H1 (cell line): ENCODE data around the gene HMCES. TPM values are rescaled to one million over a fixed set of nuclear protein-coding genes. Genes with fewer than 3 reads are reported as not detected.

Source experiments
- CTCF ChIA-PET: fragments of 300-600 bp; sonication (Branson Sonifier 250); formaldehyde crosslinking; loops from one replicate; lab custom pipeline; 2021; ENCODE audit not compliant: partially characterized antibody; lab: Charles Lee
- POLR2A ChIA-PET: fragments of 300-600 bp; sonication (Branson Sonifier 250); formaldehyde crosslinking; loops from one replicate; lab custom pipeline; 2021; ENCODE audit warnings: inconsistent platforms; ENCODE audit not compliant: partially characterized antibody; lab: Charles Lee
- DNase-seq, 2 experiments: peaks; one replicate each; pipeline versions ENCODE4 v3.0.0 to v3.0.0-alpha.2; 2010 to 2022; ENCODE audit warnings: low spot score in 2 of 2, low read depth in 1 of 2, mixed read lengths in 1 of 2
- FAIRE-seq: peaks from 2 replicates; lab custom pipeline; 2011; peaks lifted over from hg19 to GRCh38; lab: Jason Lieb, UNC
- H2AFZ ChIP-seq: 2 replicates; pipeline ENCODE4 v1.8.1; 2012; ENCODE audit warnings: low read length, inconsistent platforms
- H2AK5ac ChIP-seq: 2 replicates; pipeline ENCODE4 v1.6.1; 2013; ENCODE audit warnings: low read depth, low read length
- H2BK120ac ChIP-seq: replicated peaks from 2 replicates; pipeline ENCODE3; 2013; ENCODE audit warnings: low read depth, low read length, inconsistent platforms
- H2BK12ac ChIP-seq: 2 replicates; pipeline ENCODE4 v1.6.1; 2013; ENCODE audit warnings: low read depth, low read length
- H2BK15ac ChIP-seq: 2 replicates; pipeline ENCODE4 v1.6.1; 2013; ENCODE audit warnings: low read length
- H2BK20ac ChIP-seq: 2 replicates; pipeline ENCODE4 v1.6.1; 2013; ENCODE audit warnings: low read length
- H2BK5ac ChIP-seq: 2 replicates; pipeline ENCODE4 v1.6.1; 2013; ENCODE audit warnings: low read depth, low read length
- H3K14ac ChIP-seq: 2 replicates; pipeline ENCODE4 v1.6.1; 2013; ENCODE audit warnings: inconsistent platforms; ENCODE audit not compliant: insufficient read length
- H3K18ac ChIP-seq: 2 replicates; pipeline ENCODE4 v1.6.1; 2013; ENCODE audit warnings: low read length; ENCODE audit errors: extremely low read depth
- H3K23ac ChIP-seq: 2 replicates; pipeline ENCODE4 v1.6.1; 2013; ENCODE audit warnings: inconsistent platforms; ENCODE audit not compliant: insufficient read length
- H3K23me2 ChIP-seq: 2 replicates; pipeline ENCODE4 v1.6.1; 2013; ENCODE audit warnings: low read depth, low read length
- H3K27ac ChIP-seq: 2 replicates; pipeline ENCODE4 v1.6.1; 2011; ENCODE audit warnings: low read depth, low read length, inconsistent platforms
- H3K27me3 ChIP-seq, 4 experiments: replicated peaks in 1 of 4; 1 replicate in 1 of 4; 2 replicates in 3 of 4; pipeline versions ENCODE4 v1.6.1 to v1.8.1; 2011 to 2013; ENCODE audit warnings: low read length in 3 of 4, mild to moderate bottlenecking in 3 of 4, inconsistent platforms in 2 of 4, mixed read lengths in 2 of 4, moderate library complexity in 1 of 4; ENCODE audit not compliant: control insufficient read depth in 3 of 4, insufficient read depth in 3 of 4; ENCODE audit errors: extremely low read depth in 1 of 4
- H3K36me3 ChIP-seq, 4 experiments: 2 replicates each; pipeline versions ENCODE4 v1.6.1 to v1.8.1; 2011 to 2013; ENCODE audit warnings: mild to moderate bottlenecking in 4 of 4, low read length in 3 of 4, moderate library complexity in 2 of 4, control low read depth in 1 of 4, inconsistent platforms in 1 of 4; ENCODE audit not compliant: insufficient read depth in 4 of 4, control insufficient read depth in 2 of 4
- H3K4ac ChIP-seq: replicated peaks from 2 replicates; pipeline ENCODE3; 2013; ENCODE audit warnings: low read length, low read depth, mixed read lengths, inconsistent platforms; ENCODE audit not compliant: insufficient read length
- H3K4me1 ChIP-seq, 4 experiments: replicated peaks in 1 of 4; 1 replicate in 1 of 4; 2 replicates in 3 of 4; pipeline versions ENCODE4 v1.6.1 to v1.8.1; 2011 to 2013; ENCODE audit warnings: low read length in 3 of 4, inconsistent platforms in 2 of 4, mixed read lengths in 1 of 4; ENCODE audit not compliant: insufficient read depth in 4 of 4, control insufficient read depth in 3 of 4
- H3K4me2 ChIP-seq, 2 experiments: 2 replicates each; pipeline versions ENCODE4 v1.6.1 to v1.8.1; 2011 to 2013; ENCODE audit warnings: low read depth in 2 of 2, low read length in 2 of 2, control low read depth in 1 of 2, inconsistent platforms in 1 of 2, mild to moderate bottlenecking in 1 of 2; ENCODE audit not compliant: insufficient read depth in 1 of 2
- H3K4me3 ChIP-seq, 4 experiments: fragments of 200-600, 300-600 bp in 1 of 4; sonication (generic), shearing (Covaris generic), sonication (Bioruptor Twin) in 1 of 4; 2 replicates each; pipeline versions ENCODE4 v1.5.1 to v1.8.1; 2011 to 2016; ENCODE audit warnings: low read length in 4 of 4, low read depth in 3 of 4, control low read depth in 2 of 4, inconsistent platforms in 2 of 4, mild to moderate bottlenecking in 2 of 4, mixed read lengths in 1 of 4, moderate library complexity in 1 of 4; ENCODE audit not compliant: insufficient read depth in 2 of 4; ENCODE audit errors: extremely low read depth in 1 of 4
- H3K56ac ChIP-seq: replicated peaks from 2 replicates; pipeline ENCODE3; 2013; ENCODE audit warnings: low read depth, mild to moderate bottlenecking, mixed read lengths, low read length, inconsistent platforms; ENCODE audit not compliant: insufficient read length
- H3K79me1 ChIP-seq: 2 replicates; pipeline ENCODE4 v1.6.1; 2013; ENCODE audit warnings: low read depth, low read length, control low read depth
- H3K79me2 ChIP-seq, 2 experiments: 2 replicates each; pipeline versions ENCODE4 v1.6.1 to v1.8.1; 2012 to 2013; ENCODE audit warnings: low read length in 2 of 2, mild to moderate bottlenecking in 2 of 2, inconsistent platforms in 1 of 2; ENCODE audit not compliant: insufficient read depth in 2 of 2, control insufficient read depth in 1 of 2
- H3K9ac ChIP-seq, 4 experiments: replicated peaks in 1 of 4; 1 replicate in 1 of 4; 2 replicates in 3 of 4; pipeline versions ENCODE4 v1.6.1 to v1.8.1; 2011 to 2013; ENCODE audit warnings: low read depth in 3 of 4, low read length in 3 of 4, control low read depth in 2 of 4, mild to moderate bottlenecking in 2 of 4, moderate library complexity in 2 of 4, inconsistent platforms in 1 of 4; ENCODE audit errors: extremely low read depth in 1 of 4
- H3K9me3 ChIP-seq, 2 experiments: 2 replicates each; pipeline versions ENCODE4 v1.6.1 to v1.8.1; 2012 to 2013; ENCODE audit warnings: mild to moderate bottlenecking in 2 of 2, moderate library complexity in 2 of 2, control low read depth in 1 of 2, inconsistent platforms in 1 of 2, low read depth in 1 of 2, low read length in 1 of 2, mixed read lengths in 1 of 2; ENCODE audit not compliant: insufficient read depth in 2 of 2
- H4K20me1 ChIP-seq, 2 experiments: replicated peaks in 1 of 2; 2 replicates each; pipeline versions ENCODE3 to v1.8.1; 2011 to 2013; ENCODE audit warnings: inconsistent platforms in 2 of 2, low read length in 2 of 2, mild to moderate bottlenecking in 1 of 2; ENCODE audit not compliant: insufficient read depth in 2 of 2, control insufficient read depth in 1 of 2
- H4K5ac ChIP-seq: 2 replicates; pipeline ENCODE4 v1.6.1; 2013; ENCODE audit warnings: low read length, low read depth, mixed read lengths, inconsistent platforms; ENCODE audit not compliant: insufficient read length
- H4K8ac ChIP-seq: 2 replicates; pipeline ENCODE4 v1.8.0; 2013; ENCODE audit warnings: mild to moderate bottlenecking, moderate library complexity, low read length, inconsistent platforms; ENCODE audit not compliant: insufficient read depth; ENCODE audit errors: extremely low read depth
- H4K91ac ChIP-seq: replicated peaks from 2 replicates; pipeline ENCODE3; 2013; ENCODE audit warnings: low read length, mixed read lengths, inconsistent platforms; ENCODE audit not compliant: insufficient read length
- CHD2 ChIP-seq: IDR thresholded peaks from 2 replicates; pipeline ENCODE4 v1.6.1; 2012; ENCODE audit warnings: low read length, improper control_type of control experiment
- POLR2A ChIP-seq, 2 experiments: IDR thresholded peaks; 1 replicate in 1 of 2; 2 replicates in 1 of 2; pipeline ENCODE4 v1.6.1; 2011; ENCODE audit warnings: low read depth in 2 of 2, low read length in 2 of 2, mild to moderate bottlenecking in 2 of 2; ENCODE audit errors: control extremely low read depth in 1 of 2
- SP4 ChIP-seq: IDR thresholded peaks from 2 replicates; pipeline ENCODE4 v1.6.1; 2012; ENCODE audit warnings: low read length, inconsistent platforms
- WGBS, 2 experiments: shearing (Covaris generic) in 1 of 2; methylation state at CpG; one replicate each; pipeline versions ENCODE4 v1.1.6 to v1.1.7; 2013 to 2015; ENCODE audit warnings: low lambda C conversion rate in 2 of 2, mixed read lengths in 2 of 2, inconsistent platforms in 1 of 2, low coverage in 1 of 2, missing lambda C conversion rate in 1 of 2; ENCODE audit not compliant: insufficient replicate concordance in 2 of 2, insufficient coverage in 1 of 2, insufficient read length in 1 of 2; ENCODE audit errors: extremely low coverage in 1 of 2, missing lambda C conversion rate in 1 of 2; 5-methylcytosine and 5-hydroxymethylcytosine counted together
- polyA plus RNA-seq, 7 experiments: library from polyadenylated mRNA; depleted of rRNA in 3 of 7; stranded (reverse) in 5 of 7; unstranded in 2 of 7; fragments of >200 nt in 5 of 7; fragments of 200-250 nt in 2 of 7; gene quantifications; 1 replicate in 5 of 7; 2 replicates in 1 of 7; 4 replicates in 1 of 7; pipeline versions ENCODE4 v1.2.1 to v1.2.3, GENCODE V29; 2011 to 2013; ENCODE audit warnings: missing spikeins in 2 of 7, mixed read lengths in 2 of 7
- total RNA-seq: library from RNA; stranded (reverse); fragmentation: NEBNext Ultra II Directional; extraction: Animal tissue kit (Norgen Biotek cat#: 25700); gene quantifications from 2 replicates; pipeline ENCODE4 v1.2.1, GENCODE V29; 2021

HMCES gene
- total and polyA plus RNA-seq, 2 of the 8 experiments (the other 6 are each of a cell fraction or from before 2014, with no cell fraction given): 27.6 to 49.5 TPM

- Histone ChIP-seq H4K20me1 (peaks cover 0 to 2% of the 10 kb centered on the region in 2 experiments), H3K23me2 (no peaks in the 10 kb centered on the region; the same call in 1 of the 2 replicates), H2AFZ (no peak overlapping the region), H2BK20ac (0 out of 2 replicates have a peak overlapping the region, but pooled peaks have one; percentile 21), H4K5ac (no peak overlapping the region), H3K79me1 (no peaks in the 10 kb centered on the region), H3K27me3 (no peaks in the 10 kb centered on the region), H3K9me3 (no peaks in the 10 kb centered on the region), H3K18ac (no peak overlapping the region), H3K9ac (no peak overlapping the region), H4K91ac (peak overlapping the region; percentile 9), H2AK5ac (0 out of 2 replicates have a peak overlapping the region, but pooled peaks have one; percentile 40), H2BK5ac (no peak overlapping the region), H2BK15ac (no peak overlapping the region), H3K14ac (no peak overlapping the region), H3K79me2 (peaks cover 0 to 3% of the 10 kb centered on the region in 2 experiments; a peak in 1 of 4 replicates), H2BK120ac (no peak overlapping the region), H3K23ac (no peak overlapping the region), H3K4ac (no peak overlapping the region), H3K36me3 (no peaks in the 10 kb centered on the region), H3K4me2 (no peak overlapping the region), H2BK12ac (peak overlapping the region; percentile 60; the same call in 1 of the 2 replicates), H4K8ac (no peak overlapping the region), H3K4me1 (peaks cover under 1 to 6% (median 5%) of the 10 kb centered on the region in 4 experiments; a peak in 6 of 7 replicates), H3K27ac (no peak overlapping the region), H3K4me3 (no peak overlapping the region), H3K56ac (no peak overlapping the region)
- WGBS, 2 experiments: 83% methylated on average over 3 of the region's 3 CpGs; no CpG with 5 or more reads in 1 of the 2 experiments
- ChIA-PET POLR2A (interaction anchor here (0.7 to 1.7 kb wide), 5 partner anchors 8 to 41 kb away, joined by 3 to 4 read pairs (median 4); no protein-coding TSS in a partner anchor), CTCF (interaction anchor here (0.7 to 1.4 kb wide), 4 partner anchors 13 to 179 kb away, joined by 3 to 6 read pairs (median 4); no protein-coding TSS in a partner anchor)
- DNase-seq: no peak
- no peak for FAIRE-seq
- TF ChIP-seq SP4 (no peak), POLR2A (IDR thresholded peaks at IDR 0.05; ENCODE audit: control extremely low read depth in 1 of 2, low read depth in 2 of 2, low read length in 2 of 2) (no peak), CHD2 (no peak)
- TF ChIP-seq, all 59 proteins: peak for 0
These were observed 32.6 kb downstream of the HMCES start for GRCh38 chr3:129311054-129311902.
